NCI-H2107 (cell line): ENCODE data around the gene SLC9A9.
"Not testable (repeated sequence)": the region's sequence is repeated elsewhere in the genome, so short reads cannot be mapped to it uniquely, and the experiment has no call there.

Experiments
- DNase-seq: peaks from one replicate; lab custom pipeline; 2025; lab: John Stamatoyannopoulos, UW

SLC9A9 gene

GRCh38 chr3:143847787-143848631 lies at the start of gene SLC9A9:
SLC9A9 (minus strand) TSS chr3:143848468; CDS start chr3:143848322, 146 bp downstream.
- no peak for DNase-seq

DNA sequence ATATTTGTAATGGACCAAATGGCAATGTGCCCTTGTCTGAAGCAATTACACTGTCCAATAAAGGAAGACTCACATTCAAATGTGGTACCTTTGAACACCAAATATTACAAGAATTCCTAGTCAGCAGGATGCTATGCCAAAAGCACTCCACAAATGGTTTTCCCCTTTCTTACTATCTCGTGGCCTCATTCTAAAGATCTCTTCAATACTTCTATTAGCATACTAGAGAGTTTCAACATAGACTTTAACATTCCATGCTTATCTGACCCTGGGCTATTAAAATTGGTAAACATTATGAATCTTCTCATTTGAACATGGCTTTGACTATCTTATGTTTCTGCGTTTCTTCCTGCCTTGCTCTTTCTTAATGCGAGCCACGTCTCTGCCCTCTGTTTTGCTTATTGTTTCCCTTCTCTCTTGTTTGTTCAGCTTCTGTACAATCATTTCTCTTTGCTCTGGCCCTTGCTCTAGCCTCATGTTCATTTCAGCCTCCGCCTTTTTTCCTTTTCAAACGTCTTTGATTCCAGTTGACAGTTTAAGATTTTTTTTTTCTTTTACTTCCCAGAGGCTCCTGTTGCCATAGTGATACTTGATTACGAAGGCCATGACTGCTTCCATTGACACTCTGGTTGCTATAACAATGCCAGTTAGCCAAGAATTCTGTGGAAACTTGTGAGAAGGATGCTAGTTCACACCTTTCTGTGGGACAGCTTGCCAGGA lies 49.5 kb upstream of the SLC9A9 start:
- no peak for DNase-seq

DNA sequence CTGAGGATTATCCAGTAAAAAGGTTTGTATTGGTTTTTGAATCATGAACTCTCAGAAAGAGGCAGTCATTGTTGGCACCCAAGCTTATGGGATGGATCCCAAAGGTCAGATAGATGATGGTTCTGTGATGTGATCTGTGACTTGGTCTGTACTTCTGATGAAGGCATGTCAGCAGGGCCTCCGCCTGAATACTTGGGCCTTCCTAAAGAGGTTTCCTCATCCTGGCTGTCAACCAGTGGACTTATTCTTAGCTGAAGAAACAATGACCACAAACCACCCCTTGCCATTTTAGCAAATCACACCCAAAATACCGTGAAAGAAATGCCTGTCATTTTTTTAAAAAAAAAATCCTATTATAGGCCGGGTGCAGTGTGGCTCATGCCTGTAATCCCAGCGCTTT lies 48.2 kb upstream of the SLC9A9 start:
- DNase-seq, result no peak

- DNase-seq, result no peak
These were observed 47.5 kb upstream of the SLC9A9 start for GRCh38 chr3:143895805-143896204.

GRCh38 chr3:143888846-143889245 lies 40.6 kb upstream of the SLC9A9 start:
- DNase-seq, result no peak

GRCh38 chr3:143888166-143888565 lies 39.9 kb upstream of the SLC9A9 start:
- DNase-seq, result no peak

DNA sequence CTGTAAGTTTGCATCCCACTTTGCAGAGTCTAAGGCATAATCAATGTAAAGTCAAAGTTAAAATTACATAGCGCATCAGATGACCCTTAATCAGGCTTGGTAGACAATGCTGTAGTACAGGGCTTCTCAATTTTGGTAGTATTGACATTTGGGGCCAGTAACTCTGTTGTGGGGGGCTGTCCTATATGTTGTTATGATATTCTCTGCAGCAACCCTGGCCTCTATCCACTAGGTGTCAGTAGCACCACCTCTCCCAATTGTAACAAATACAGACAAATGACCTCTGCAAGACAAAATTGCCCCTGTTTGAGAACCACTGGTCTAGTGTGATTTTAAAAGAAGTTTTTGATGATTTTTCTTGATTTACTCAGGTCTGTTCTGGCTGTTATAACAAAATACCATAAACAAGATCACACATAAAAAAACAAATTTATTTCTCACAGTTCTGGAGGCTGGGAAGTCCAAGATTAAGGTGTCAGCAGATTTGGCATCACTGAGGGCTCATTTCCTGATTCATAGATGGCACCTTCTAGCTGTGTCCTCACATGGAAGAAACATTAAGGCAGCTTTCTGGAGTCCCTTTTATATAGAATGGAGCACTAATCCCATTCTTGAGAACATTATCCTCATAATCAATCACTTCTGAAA lies 37.6 kb upstream of the SLC9A9 start:
- no peak for DNase-seq

DNA sequence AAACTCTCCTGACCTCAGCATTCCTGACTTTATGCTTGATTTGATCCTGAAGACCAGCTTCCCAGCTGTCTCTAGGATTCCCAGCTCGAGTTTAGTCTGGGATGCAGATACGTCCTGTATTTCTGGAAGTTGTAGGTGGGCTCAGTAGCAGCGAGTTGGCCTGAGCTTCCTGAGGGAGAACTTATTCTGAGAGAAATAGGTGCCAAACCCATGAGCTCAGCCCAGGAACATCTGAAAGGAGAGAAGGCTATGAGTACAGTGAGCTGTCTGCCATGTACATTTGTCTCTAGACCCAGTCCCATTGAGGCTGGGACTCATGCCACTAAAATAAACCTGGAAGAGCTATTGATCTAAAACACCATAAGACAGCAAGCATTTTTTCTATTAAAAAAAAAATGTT lies 36.6 kb upstream of the SLC9A9 start:
- DNase-seq, result no peak

DNA sequence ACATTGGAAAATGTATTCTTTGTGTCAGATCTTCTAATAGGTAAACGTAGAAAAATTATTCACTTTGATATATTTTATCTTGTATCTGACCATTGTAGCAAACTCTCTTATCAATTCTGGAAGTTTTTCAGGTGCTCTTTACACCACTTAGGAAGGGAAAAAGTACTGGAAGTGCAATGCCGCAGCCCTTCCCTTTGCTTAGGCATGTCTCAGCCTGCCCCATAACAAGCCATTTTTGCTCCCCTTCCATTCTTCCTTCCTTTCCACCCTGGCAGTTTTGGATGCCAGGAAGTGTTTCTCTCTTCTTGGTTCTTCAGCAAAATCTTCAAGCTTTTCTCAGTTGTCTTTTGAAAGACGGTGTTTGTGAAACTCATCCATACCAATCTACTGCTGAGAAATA lies 34.9 kb upstream of the SLC9A9 start:
- no peak for DNase-seq

DNA sequence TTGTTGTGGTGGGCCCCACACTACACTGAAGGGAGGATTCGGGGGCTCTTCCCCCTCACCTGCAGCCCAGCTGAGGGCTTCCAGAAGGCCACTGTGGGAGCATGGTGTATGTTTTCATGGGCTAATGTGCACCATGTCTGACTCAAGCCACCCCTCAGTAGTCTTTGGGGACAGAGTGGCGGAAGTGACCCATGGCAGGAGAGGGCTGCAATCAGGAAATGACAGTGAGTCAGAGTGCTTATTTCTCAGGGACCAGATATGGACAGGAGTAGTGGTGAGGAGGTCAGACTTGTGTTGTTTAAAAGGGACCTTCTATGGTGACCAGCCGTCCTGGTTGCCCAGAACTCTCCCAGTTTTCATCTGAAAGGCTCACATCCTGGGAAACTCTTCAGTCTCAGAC lies 32.8 kb upstream of the SLC9A9 start:
- DNase-seq, result no peak

GRCh38 chr3:143875546-143875945 lies 27.3 kb upstream of the SLC9A9 start:
- DNase-seq, result no peak

DNA sequence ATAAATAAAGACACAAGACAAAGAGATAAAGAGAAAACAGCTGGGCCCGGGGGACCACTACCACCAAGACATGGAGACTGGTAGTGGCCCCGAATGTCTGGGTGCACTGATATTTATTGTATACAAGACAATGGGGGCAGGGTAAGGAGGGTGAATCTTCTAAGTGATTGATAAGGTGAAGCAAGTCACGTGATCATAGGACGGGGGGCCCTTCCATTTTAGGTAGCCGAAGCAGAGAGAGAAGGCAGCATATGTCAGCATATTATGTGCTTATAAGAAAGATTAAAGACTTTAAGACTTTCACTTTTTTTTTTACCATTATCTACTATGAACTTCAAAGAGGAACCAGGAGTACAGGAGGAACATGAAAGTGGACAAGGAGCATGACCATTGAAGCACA lies 25.3 kb upstream of the SLC9A9 start:
- not testable (repeated sequence) for DNase-seq

GRCh38 chr3:143865302-143865701 lies 17.0 kb upstream of the SLC9A9 start:
- no peak for DNase-seq

GRCh38 chr3:143859465-143860203 lies 11.4 kb upstream of the SLC9A9 start:
- no peak for DNase-seq

DNA sequence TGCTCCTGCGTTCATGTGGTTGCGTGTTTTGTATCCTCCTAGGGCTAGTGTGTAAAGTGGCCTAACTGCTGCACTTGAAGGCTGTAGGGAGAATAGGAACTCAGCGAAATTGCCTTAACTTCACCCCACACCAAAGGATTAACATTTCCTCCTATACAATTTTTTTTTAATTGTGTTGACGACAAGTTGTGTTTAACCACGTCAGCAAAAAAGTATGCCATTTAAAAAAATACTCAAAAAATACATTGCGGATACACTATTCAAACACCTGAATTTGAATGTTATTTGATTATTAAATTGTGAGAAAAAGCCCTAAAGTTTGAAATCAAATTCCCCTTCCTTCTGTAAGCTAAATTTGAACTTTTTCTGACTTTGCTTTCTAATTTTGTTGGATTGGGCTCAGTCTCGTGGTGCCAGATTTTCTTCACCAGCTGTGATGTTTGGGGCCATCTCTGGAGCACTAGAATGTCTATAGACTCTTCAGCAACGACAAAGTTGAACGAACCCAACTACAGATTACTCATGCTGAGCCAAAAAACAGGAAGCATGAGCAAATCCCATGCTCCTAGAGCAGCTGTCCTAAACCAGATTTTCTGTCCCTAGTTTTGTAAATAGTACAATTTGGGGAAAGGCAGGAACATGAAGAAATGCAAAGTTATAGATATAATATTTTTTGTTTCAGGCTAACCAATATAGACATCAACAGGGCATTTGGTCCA lies 8.1 kb upstream of the SLC9A9 start:
- DNase-seq, result no peak

- DNase-seq, result no peak
These were observed 6.9 kb upstream of the SLC9A9 start for GRCh38 chr3:143855183-143855582.

DNA sequence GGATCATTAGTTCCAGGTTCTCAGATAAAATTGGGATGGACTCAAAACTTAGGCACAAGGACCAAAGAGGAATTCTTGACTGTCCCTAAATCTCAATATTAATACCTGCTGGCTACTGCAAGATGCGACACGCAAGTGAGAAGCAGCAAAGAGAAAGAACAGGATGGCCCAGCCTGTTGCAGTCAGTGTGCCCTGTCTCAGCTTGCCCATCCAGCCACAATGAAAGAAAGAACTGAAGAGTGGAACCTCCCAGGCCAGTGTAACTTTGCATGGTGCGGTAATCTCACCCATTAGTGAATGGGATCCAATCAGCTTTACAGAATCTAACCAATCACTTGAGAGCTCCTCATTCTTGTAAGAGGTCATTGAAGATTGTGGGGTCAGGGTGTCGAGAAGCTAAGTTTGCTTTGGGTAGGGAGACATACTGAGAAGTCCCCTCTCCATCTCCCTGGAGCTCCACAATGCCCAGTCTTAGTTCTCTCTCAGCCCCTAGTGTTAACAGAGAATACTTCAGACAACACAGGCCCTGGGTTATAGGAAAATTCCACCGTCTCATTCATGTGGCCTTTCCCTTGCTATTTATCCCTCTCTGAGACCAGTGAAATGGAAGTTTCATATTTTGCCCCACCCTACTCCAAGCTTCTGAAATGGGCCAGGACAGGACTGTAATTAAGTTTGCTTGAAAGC lies 3.2 kb upstream of the SLC9A9 start:
- DNase-seq, result no peak

DNA sequence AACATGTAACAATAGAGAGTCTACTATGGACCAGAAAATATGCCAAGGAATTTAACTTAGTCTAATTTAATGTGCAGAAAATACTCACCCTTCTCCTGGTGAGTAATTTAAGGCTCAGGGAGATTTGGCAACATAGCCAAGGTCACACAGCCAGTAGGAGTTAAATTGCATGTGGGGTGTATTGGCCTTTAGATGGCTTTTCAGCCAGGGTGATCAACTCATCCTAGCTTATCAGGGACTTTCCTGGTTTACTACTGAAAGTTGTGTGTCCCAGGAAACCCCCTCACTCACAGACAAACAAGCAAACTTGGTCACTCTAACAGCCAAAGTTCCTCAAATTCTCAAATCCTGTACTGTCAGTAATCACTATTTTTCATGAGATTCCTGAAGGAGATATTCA lies 2.6 kb upstream of the SLC9A9 start:
- no peak for DNase-seq

GRCh38 chr3:143849854-143850549 lies 1.7 kb upstream of the SLC9A9 start:
- no peak for DNase-seq

DNA sequence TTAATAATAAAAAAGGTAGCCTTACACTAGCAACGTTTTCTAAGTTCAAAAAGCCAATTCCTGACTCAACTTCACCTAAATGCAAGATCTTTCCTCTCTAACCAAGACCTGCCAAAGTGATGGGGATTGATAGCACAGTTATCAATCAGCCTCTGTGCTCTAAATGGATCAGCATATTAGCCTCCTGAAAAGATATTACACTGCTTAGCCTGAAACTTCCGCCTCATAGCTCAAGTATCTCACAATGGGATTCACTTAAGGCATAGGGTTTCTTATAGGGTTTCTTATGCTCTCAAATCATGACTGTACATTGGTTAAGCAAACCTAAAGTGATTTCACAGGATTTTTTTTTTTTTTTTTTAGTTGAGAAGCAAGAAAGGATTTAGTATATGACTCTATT lies 436 bp upstream of the SLC9A9 start:
- no peak for DNase-seq
